Measurements from ENCODE around the gene CDK5RAP2.

- no peak for TF ChIP-seq EZH2phosphoT487 (IDR thresholded peaks at IDR 0.05; ENCODE audit: borderline replicate concordance)
- TF ChIP-seq CTCF (conservative IDR thresholded peaks at IDR 0.05; ENCODE audit: low read length) = no peak
Observed at GRCh38 chr9:120344230-120344629, 235.7 kb downstream of the CDK5RAP2 start.
